Measurements from ENCODE around the gene SERPINA6.
"Not testable (repeated sequence)": the region's sequence is repeated elsewhere in the genome, so short reads cannot be mapped to it uniquely, and the experiment has no call there.

The SERPINA6 gene

DNA sequence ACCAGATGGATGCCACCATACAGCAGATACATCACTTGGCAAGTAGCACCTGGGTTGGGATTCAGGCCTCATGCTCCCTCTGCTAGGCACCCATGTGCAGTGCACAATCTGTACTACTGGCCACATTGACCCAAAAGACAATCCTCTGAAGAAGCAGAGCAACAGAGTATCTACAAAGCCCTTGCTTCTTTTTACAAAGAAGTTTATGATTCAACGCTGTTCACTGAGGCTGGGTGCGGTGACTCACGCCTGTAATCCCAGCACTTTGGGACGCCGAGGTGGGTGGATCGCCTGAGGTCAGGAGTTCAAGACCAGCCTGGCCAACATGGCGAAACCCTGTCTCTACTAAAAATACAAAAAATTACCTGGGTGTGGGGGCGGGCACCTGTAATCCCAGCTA, 31.1 kb upstream of the SERPINA6 start:
- DNase-seq (ENCODE audit: low read depth), result not testable (repeated sequence)

GRCh38 chr14:94349276-94349675, 26.1 kb upstream of the SERPINA6 start:
- no peak for DNase-seq (ENCODE audit: low read depth)

GRCh38 chr14:94348836-94349235, 25.7 kb upstream of the SERPINA6 start:
- DNase-seq (ENCODE audit: low read depth), result no peak

- DNase-seq (ENCODE audit: low read depth), result no peak
Measured at GRCh38 chr14:94346841-94347240, 23.7 kb upstream of the SERPINA6 start.

DNA sequence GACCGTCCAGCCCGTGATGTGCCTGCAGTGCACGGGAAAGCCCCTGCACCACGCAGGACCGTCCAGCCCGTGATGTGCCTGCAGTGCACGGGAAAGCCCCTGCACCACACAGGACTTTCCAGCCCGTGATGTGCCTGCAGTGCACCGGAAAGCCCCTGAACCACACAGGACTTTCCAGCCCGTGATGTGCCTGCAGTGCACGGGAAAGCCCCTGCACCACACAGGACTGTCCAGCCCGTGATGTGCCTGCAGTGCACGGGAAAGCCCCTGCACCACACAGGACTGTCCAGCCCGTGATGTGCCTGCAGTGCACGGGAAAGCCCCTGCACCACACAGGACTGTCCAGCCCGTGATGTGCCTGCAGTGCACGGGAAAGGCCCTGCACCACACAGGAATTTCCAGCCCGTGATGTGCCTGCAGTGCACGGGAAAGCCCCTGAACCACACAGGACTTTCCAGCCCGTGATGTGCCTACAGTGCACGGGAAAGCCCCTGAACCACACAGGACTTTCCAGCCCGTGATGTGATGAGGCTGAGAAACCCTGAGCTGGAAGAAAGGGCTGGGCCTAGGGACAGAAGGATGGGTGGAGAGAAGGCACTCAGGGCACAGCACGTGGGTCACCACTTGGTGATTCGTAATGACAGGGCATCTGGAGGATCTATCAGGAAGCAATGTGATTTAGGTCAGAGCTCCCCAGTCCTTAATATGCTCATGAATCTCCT, 23.1 kb upstream of the SERPINA6 start:
- not testable (repeated sequence) for DNase-seq (ENCODE audit: low read depth)

DNA sequence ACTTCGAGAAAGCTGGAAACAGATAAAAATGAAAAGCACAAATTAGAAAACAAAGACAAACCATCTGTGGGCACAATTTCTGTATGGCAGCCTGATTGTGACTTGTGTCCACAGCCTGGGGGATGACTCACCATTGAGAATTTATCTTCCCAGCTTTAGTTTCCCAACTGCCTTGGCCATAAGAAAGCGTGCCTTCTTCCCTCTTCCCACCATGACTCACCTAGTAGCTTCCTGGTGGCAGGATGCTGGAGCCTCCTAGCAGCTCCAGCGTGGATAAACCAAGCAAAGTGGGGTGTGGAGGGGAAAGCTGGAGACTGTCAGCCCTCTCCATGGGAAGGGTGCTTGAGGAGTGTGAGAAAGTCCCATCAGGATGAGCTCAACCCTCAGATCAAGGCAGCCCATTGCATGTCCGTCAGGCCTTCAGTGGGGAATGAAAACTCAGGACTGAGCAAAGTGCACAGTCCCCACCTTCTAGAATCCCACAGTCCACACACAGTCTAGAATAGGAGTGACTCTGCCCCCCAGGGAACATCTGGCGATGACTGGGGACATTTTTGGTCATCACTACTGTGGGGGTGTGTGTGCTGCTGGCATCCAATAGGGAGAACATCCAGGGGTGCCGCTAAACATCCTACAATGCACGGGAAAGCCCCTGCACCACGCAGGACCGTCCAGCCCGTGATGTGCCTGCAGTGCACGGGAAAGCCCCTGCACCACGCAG, 22.4 kb upstream of the SERPINA6 start:
- DNase-seq (ENCODE audit: low read depth), result peak; percentile 53

DNA sequence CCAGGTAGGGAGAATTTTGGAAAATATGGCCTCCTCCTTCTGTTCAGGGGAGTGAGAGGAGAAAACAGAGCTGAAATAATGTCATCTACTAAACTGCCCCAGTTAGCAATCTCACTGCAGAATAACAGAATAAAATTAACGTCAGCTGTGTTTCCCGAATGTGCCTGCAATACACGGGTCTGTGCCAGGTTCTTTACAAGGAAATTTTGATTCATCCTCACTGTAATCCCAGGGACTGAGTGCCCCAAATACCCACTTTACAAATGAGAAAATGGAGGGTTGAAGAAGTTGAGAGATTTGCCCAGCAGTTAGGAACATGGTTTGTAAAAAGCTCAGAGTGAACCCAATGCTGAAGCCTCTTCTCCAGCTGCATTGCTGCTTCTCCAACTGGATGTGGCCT, 21.3 kb upstream of the SERPINA6 start:
- no peak for DNase-seq (ENCODE audit: low read depth)

DNA sequence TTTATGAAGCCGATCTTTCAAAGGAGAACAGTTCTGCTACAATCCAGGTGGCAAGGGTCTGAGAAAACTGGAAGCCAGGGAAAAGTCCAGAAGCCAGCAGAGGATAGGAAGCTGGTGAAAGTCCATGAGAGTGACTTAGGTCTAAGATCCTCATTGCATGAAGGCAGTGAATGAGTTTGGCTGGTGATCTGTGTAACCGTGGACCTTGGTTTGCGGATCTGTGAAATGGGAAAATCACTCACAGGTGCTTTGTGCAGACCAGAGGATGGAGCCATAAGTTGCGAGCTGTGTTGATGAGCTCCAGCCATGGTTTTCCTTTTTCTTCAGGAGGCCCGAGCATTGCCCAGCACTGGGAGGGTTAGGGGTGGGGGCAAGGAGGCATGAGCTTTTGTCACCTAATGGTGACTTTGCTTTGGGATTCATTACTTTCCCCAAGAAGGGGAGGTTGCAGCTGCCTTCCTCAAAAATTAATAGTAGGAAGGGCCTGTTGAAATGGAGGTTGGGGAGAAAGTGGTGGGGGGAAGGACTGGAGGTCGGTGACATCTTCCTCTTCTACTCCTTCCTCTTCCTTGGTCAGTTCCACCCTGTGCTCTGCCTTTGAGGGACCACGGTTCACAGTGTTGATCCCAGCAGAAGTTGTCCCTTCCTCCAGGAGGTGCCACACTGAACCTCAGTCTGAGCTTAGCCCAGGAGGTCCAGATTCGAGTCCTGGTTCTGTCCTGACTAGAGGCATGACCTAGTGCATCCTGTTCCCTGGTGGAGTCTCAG, 20.3 kb upstream of the SERPINA6 start:
- no peak for DNase-seq (ENCODE audit: low read depth)

DNA sequence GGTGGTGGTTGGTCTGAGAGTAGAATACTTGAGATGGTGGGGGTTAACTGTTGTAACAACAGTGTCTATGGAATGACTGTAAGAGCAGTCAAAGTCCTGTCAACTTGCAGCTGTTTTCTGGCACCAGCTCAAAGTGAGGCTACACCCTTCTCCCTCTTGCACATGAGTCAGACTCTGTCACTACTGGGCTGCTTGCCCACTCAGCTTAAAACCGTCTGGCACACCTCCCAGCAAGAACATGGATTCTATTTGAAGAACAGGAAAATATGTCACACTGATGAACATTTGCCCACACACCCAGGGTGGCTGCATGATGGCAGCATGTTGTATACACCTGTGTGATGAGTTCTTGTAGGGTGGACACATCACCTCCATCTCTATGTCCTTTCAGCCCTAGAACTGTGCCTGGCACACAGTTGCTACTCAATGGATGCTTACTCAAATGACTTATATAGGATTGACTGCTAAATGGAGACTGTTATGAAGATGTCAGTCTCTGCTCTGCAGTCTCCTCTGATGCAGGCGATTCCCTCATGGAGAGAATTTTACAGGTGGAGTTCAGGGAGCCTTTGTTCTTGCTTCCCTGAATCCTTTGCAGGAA, 19.3 kb upstream of the SERPINA6 start:
- DNase-seq (ENCODE audit: low read depth), result peak; percentile 100

DNA sequence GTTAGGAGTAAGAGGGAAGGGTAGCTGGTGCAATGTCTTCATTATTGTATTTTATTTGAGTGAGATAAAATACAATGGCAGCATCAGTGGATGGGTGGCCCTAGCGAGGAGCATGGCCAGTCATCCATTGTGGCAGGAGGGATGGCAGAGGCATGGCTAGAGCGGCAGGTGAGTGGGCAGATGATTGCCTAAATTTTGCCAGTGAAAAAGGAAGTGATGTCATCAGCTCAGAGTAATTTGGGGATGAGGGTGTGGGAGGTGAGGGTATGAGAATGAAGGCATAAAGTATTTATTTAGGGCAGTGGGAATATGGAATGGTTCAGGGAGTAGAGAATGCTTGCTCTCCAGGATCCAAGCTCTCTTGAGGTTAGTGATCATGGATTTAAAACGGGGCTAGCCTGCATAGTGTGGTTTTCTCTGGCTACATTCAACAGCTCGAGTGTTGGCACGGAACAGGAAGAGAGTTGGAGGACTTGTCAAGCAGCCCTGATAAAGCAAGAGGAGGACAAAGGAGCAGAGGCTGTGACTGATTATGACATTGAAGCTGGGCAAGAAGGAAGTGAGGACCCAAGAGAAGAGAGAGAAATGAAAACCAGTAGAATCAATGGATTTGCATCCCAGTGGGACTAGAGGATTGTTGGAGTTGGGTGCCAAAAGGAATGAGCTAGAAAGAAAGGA, 18.7 kb upstream of the SERPINA6 start:
- no peak for DNase-seq (ENCODE audit: low read depth)

DNA sequence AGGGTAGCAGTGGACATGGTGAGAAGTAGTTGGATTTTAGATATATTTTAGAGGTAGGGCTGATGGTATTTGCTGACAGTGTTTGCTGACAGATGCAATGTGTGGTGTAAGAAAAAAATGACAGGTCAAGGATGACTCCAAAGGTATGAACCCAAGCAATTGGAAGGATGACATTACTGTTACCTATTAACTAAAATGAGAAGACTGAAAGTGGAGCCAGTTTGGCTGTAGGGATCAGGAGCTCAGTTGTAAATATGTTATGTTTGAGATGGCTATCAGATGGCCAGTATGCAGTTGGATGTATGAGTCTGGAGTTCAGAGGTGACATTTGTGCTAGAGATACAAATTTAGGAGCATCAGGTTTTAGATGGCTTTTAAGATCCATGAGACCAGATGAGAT, 17.4 kb upstream of the SERPINA6 start:
- no peak for DNase-seq (ENCODE audit: low read depth)

DNA sequence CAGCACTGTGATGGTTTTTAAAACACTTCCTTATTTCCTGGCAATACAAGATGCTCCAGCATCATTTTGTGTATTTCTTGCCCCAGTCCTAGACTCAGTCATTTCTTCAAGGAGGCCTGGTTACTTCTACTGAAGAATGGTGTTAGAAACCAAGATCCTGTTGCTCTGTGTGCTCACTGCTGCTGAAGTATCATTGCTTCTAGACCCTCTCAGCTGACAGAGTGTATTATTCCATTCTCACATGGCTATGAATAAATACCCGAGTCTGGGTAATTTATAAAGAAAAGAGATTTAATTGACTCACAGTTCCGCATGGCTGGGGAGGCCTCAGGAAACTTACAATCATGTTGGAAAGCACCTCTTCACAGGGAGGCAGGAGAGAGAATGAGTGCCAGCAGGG, 14.9 kb upstream of the SERPINA6 start:
- no peak for DNase-seq (ENCODE audit: low read depth)

DNA sequence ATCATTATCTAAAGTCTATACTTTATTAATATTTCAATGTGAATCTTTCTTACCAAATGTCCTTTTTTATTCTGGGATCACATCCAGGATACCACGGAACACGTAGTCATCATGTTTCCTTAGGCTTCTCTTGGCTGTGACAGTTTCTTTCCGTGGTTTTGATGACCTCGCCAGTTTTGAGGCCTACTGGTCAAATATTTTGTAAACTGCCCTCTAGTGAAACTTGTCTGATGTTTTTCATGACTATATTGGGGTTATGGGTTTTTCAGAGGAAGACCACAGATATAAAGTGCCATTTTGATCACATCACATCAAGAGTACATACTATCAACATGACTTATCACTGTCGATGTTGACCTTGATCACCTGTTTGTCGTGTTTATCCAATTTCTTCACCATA, 14.1 kb upstream of the SERPINA6 start:
- no peak for DNase-seq (ENCODE audit: low read depth)

DNA sequence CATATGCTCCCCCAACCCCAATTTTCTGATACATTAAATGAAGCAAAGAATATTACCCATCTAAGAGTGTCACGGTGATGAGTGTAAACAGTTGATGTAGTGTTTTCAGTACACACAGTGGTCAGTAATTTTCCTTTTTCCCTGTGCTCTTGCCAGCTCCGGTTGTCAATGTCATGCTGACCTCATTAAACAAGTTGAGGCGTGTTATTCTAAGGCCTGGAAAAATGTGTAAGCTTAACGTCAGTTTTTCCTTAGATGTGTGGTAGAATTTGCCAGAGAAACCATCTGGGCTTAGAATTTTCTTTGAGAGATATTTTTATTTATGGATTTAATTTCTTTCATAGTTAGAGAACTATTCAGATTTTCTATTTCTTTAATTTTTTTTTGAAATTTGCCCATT, 11.7 kb upstream of the SERPINA6 start:
- no peak for DNase-seq (ENCODE audit: low read depth)

GRCh38 chr14:94332587-94332986, 9.5 kb upstream of the SERPINA6 start:
- no peak for DNase-seq (ENCODE audit: low read depth)

DNA sequence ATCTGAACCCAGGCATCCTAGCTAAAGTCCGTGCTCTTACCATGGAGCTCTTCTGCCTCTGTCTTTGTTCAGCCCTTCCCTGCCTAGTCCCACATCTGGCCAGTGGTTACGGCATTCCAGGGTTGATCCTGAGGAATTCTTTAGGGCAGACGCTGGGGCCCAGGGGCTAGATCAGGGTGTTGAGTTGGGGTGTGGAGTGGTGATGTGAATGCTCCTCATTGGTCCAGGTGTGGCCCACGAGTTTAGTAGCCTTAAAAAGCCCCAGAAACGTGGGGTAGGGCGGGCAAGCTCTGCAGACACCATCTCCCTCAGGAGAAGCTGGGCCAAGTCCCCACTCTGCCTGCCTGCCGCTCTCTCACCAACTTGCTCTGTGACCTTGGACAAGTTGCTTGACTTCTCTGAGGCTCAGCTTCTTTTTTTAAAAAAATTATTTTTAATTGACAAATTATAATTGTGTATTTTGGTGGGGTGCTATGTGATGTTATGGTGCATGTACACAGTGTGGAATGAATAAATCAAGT, 9.0 kb upstream of the SERPINA6 start:
- DNase-seq (ENCODE audit: low read depth), result no peak

GRCh38 chr14:94331462-94331861, 8.3 kb upstream of the SERPINA6 start:
- no peak for DNase-seq (ENCODE audit: low read depth)

DNA sequence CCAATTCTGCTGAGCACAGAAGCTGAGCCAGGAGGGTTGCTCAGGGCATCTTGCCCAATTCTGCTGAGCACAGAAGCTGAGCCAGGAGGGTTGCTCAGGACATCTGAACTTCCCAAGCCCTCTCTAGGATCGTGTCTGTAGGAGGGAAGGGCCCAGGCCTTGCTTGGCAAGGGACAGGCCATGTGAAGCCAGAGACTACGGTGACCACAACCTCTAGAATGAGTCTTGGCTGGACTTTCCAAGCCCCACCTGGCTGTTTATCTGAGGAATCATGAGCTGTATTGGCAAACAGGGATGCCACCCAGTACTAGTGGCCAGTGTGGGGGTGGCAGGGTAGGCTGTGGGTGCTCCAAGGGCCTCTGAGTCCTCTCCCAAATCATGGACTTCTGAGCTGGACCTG, 7.7 kb upstream of the SERPINA6 start:
- no peak for DNase-seq (ENCODE audit: low read depth)

- DNase-seq (ENCODE audit: low read depth), result no peak
Measured at GRCh38 chr14:94330432-94330831, 7.3 kb upstream of the SERPINA6 start.

DNA sequence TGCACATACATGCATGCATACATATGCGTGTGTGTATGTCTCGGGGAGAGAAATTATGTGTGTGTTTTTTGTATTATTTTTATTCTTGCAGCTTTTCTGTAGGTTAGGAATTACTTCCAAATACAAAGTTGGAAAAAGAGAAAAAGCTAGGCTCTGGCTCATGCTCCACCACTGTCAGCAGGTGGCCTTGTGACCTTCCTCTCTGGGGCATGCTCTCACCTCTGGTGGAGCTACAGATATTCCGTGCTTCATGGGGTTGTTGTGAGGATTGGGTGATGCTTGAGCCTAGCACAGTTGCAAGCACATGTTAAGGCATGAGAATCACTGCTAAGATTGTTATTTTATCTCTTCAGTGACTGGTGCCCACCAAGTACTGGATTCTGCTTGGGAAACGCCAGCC, 6.7 kb upstream of the SERPINA6 start:
- DNase-seq (ENCODE audit: low read depth), result no peak

DNA sequence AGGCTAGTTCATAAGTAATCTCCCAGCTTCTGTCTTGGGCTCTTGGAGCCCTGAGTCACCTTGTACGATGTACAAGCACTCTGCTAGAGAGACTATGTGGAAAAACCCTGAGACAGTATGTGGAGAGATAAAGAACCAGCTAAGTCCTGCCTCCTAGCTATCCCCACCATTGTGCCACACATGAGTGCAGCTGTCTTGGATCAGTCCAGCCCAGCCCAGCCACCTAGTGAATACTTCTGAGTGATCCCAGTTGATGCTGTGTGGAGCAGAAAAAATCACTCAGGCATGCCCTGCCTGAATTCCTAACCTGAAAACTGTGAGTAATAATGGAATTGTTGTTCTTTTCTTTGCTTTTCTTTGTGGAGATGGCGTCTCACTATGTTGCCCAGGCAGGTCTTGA, 5.1 kb upstream of the SERPINA6 start:
- no peak for DNase-seq (ENCODE audit: low read depth)
